H1 (cell line): ENCODE measurements around the gene MDM4. TPM values are rescaled to one million over a fixed set of nuclear protein-coding genes. Genes with fewer than 3 reads are reported as not detected.

Experiments used
- CTCF ChIA-PET: fragments of 300-600 bp; sonication (Branson Sonifier 250); formaldehyde crosslinking; loops from one replicate; lab custom pipeline; 2021; ENCODE audit not compliant: partially characterized antibody; lab: Charles Lee
- POLR2A ChIA-PET: fragments of 300-600 bp; sonication (Branson Sonifier 250); formaldehyde crosslinking; loops from one replicate; lab custom pipeline; 2021; ENCODE audit warnings: inconsistent platforms; ENCODE audit not compliant: partially characterized antibody; lab: Charles Lee
- DNase-seq, 2 experiments: peaks; one replicate each; pipeline versions ENCODE4 v3.0.0 to v3.0.0-alpha.2; 2010 to 2022; ENCODE audit warnings: low spot score in 2 of 2, low read depth in 1 of 2, mixed read lengths in 1 of 2
- FAIRE-seq: peaks from 2 replicates; lab custom pipeline; 2011; peaks lifted over from hg19 to GRCh38; lab: Jason Lieb, UNC
- H2AFZ ChIP-seq: 2 replicates; pipeline ENCODE4 v1.8.1; 2012; ENCODE audit warnings: low read length, inconsistent platforms
- H2AK5ac ChIP-seq: 2 replicates; pipeline ENCODE4 v1.6.1; 2013; ENCODE audit warnings: low read depth, low read length
- H2BK120ac ChIP-seq: replicated peaks from 2 replicates; pipeline ENCODE3; 2013; ENCODE audit warnings: low read depth, low read length, inconsistent platforms
- H2BK12ac ChIP-seq: 2 replicates; pipeline ENCODE4 v1.6.1; 2013; ENCODE audit warnings: low read depth, low read length
- H2BK15ac ChIP-seq: 2 replicates; pipeline ENCODE4 v1.6.1; 2013; ENCODE audit warnings: low read length
- H2BK20ac ChIP-seq: 2 replicates; pipeline ENCODE4 v1.6.1; 2013; ENCODE audit warnings: low read length
- H2BK5ac ChIP-seq: 2 replicates; pipeline ENCODE4 v1.6.1; 2013; ENCODE audit warnings: low read depth, low read length
- H3K14ac ChIP-seq: 2 replicates; pipeline ENCODE4 v1.6.1; 2013; ENCODE audit warnings: inconsistent platforms; ENCODE audit not compliant: insufficient read length
- H3K18ac ChIP-seq: 2 replicates; pipeline ENCODE4 v1.6.1; 2013; ENCODE audit warnings: low read length; ENCODE audit errors: extremely low read depth
- H3K23ac ChIP-seq: 2 replicates; pipeline ENCODE4 v1.6.1; 2013; ENCODE audit warnings: inconsistent platforms; ENCODE audit not compliant: insufficient read length
- H3K23me2 ChIP-seq: 2 replicates; pipeline ENCODE4 v1.6.1; 2013; ENCODE audit warnings: low read depth, low read length
- H3K27ac ChIP-seq: 2 replicates; pipeline ENCODE4 v1.6.1; 2011; ENCODE audit warnings: low read depth, low read length, inconsistent platforms
- H3K27me3 ChIP-seq, 4 experiments: replicated peaks in 1 of 4; 1 replicate in 1 of 4; 2 replicates in 3 of 4; pipeline versions ENCODE4 v1.6.1 to v1.8.1; 2011 to 2013; ENCODE audit warnings: low read length in 3 of 4, mild to moderate bottlenecking in 3 of 4, inconsistent platforms in 2 of 4, mixed read lengths in 2 of 4, moderate library complexity in 1 of 4; ENCODE audit not compliant: control insufficient read depth in 3 of 4, insufficient read depth in 3 of 4; ENCODE audit errors: extremely low read depth in 1 of 4
- H3K36me3 ChIP-seq, 4 experiments: 2 replicates each; pipeline versions ENCODE4 v1.6.1 to v1.8.1; 2011 to 2013; ENCODE audit warnings: mild to moderate bottlenecking in 4 of 4, low read length in 3 of 4, moderate library complexity in 2 of 4, control low read depth in 1 of 4, inconsistent platforms in 1 of 4; ENCODE audit not compliant: insufficient read depth in 4 of 4, control insufficient read depth in 2 of 4
- H3K4ac ChIP-seq: replicated peaks from 2 replicates; pipeline ENCODE3; 2013; ENCODE audit warnings: low read length, low read depth, mixed read lengths, inconsistent platforms; ENCODE audit not compliant: insufficient read length
- H3K4me1 ChIP-seq, 4 experiments: replicated peaks in 1 of 4; 1 replicate in 1 of 4; 2 replicates in 3 of 4; pipeline versions ENCODE4 v1.6.1 to v1.8.1; 2011 to 2013; ENCODE audit warnings: low read length in 3 of 4, inconsistent platforms in 2 of 4, mixed read lengths in 1 of 4; ENCODE audit not compliant: insufficient read depth in 4 of 4, control insufficient read depth in 3 of 4
- H3K4me2 ChIP-seq, 2 experiments: 2 replicates each; pipeline versions ENCODE4 v1.6.1 to v1.8.1; 2011 to 2013; ENCODE audit warnings: low read depth in 2 of 2, low read length in 2 of 2, control low read depth in 1 of 2, inconsistent platforms in 1 of 2, mild to moderate bottlenecking in 1 of 2; ENCODE audit not compliant: insufficient read depth in 1 of 2
- H3K4me3 ChIP-seq, 4 experiments: fragments of 200-600, 300-600 bp in 1 of 4; sonication (generic), shearing (Covaris generic), sonication (Bioruptor Twin) in 1 of 4; 2 replicates each; pipeline versions ENCODE4 v1.5.1 to v1.8.1; 2011 to 2016; ENCODE audit warnings: low read length in 4 of 4, low read depth in 3 of 4, control low read depth in 2 of 4, inconsistent platforms in 2 of 4, mild to moderate bottlenecking in 2 of 4, mixed read lengths in 1 of 4, moderate library complexity in 1 of 4; ENCODE audit not compliant: insufficient read depth in 2 of 4; ENCODE audit errors: extremely low read depth in 1 of 4
- H3K56ac ChIP-seq: replicated peaks from 2 replicates; pipeline ENCODE3; 2013; ENCODE audit warnings: low read depth, mild to moderate bottlenecking, mixed read lengths, low read length, inconsistent platforms; ENCODE audit not compliant: insufficient read length
- H3K79me1 ChIP-seq: 2 replicates; pipeline ENCODE4 v1.6.1; 2013; ENCODE audit warnings: low read depth, low read length, control low read depth
- H3K79me2 ChIP-seq, 2 experiments: 2 replicates each; pipeline versions ENCODE4 v1.6.1 to v1.8.1; 2012 to 2013; ENCODE audit warnings: low read length in 2 of 2, mild to moderate bottlenecking in 2 of 2, inconsistent platforms in 1 of 2; ENCODE audit not compliant: insufficient read depth in 2 of 2, control insufficient read depth in 1 of 2
- H3K9ac ChIP-seq, 4 experiments: replicated peaks in 1 of 4; 1 replicate in 1 of 4; 2 replicates in 3 of 4; pipeline versions ENCODE4 v1.6.1 to v1.8.1; 2011 to 2013; ENCODE audit warnings: low read depth in 3 of 4, low read length in 3 of 4, control low read depth in 2 of 4, mild to moderate bottlenecking in 2 of 4, moderate library complexity in 2 of 4, inconsistent platforms in 1 of 4; ENCODE audit errors: extremely low read depth in 1 of 4
- H3K9me3 ChIP-seq, 2 experiments: 2 replicates each; pipeline versions ENCODE4 v1.6.1 to v1.8.1; 2012 to 2013; ENCODE audit warnings: mild to moderate bottlenecking in 2 of 2, moderate library complexity in 2 of 2, control low read depth in 1 of 2, inconsistent platforms in 1 of 2, low read depth in 1 of 2, low read length in 1 of 2, mixed read lengths in 1 of 2; ENCODE audit not compliant: insufficient read depth in 2 of 2
- H4K20me1 ChIP-seq, 2 experiments: replicated peaks in 1 of 2; 2 replicates each; pipeline versions ENCODE3 to v1.8.1; 2011 to 2013; ENCODE audit warnings: inconsistent platforms in 2 of 2, low read length in 2 of 2, mild to moderate bottlenecking in 1 of 2; ENCODE audit not compliant: insufficient read depth in 2 of 2, control insufficient read depth in 1 of 2
- H4K5ac ChIP-seq: 2 replicates; pipeline ENCODE4 v1.6.1; 2013; ENCODE audit warnings: low read length, low read depth, mixed read lengths, inconsistent platforms; ENCODE audit not compliant: insufficient read length
- H4K8ac ChIP-seq: 2 replicates; pipeline ENCODE4 v1.8.0; 2013; ENCODE audit warnings: mild to moderate bottlenecking, moderate library complexity, low read length, inconsistent platforms; ENCODE audit not compliant: insufficient read depth; ENCODE audit errors: extremely low read depth
- H4K91ac ChIP-seq: replicated peaks from 2 replicates; pipeline ENCODE3; 2013; ENCODE audit warnings: low read length, mixed read lengths, inconsistent platforms; ENCODE audit not compliant: insufficient read length
- CBX5 ChIP-seq: fragments of 300-800, 300-1000 bp; sonication (generic); IDR thresholded peaks from 2 replicates; pipeline ENCODE4 v1.7.1; 2016; ENCODE audit warnings: antibody characterized with exemption, low read length, low read depth
- CTCF ChIP-seq, 3 experiments: IDR thresholded peaks; 1 replicate in 2 of 3; 2 replicates in 1 of 3; pipeline versions ENCODE4 v1.5.1 to v1.6.1; 2011; ENCODE audit warnings: low read length in 3 of 3, mild to moderate bottlenecking in 3 of 3, inconsistent platforms in 2 of 3, low read depth in 1 of 3, moderate library complexity in 1 of 3; ENCODE audit not compliant: insufficient read depth in 1 of 3; ENCODE audit errors: control extremely low read depth in 1 of 3
- E2F6 ChIP-seq: IDR thresholded peaks from 2 replicates; pipeline ENCODE4 v1.6.1; 2012; ENCODE audit warnings: inconsistent platforms
- GABPA ChIP-seq: IDR thresholded peaks from 2 replicates; pipeline ENCODE4 v1.6.1; 2011; ENCODE audit warnings: mild to moderate bottlenecking, low read length, moderate library complexity, borderline replicate concordance; ENCODE audit not compliant: insufficient read depth
- JUND ChIP-seq: IDR thresholded peaks from 2 replicates; pipeline ENCODE4 v1.6.1; 2011; ENCODE audit warnings: mild to moderate bottlenecking, improper control_type of control experiment, low read length
- KDM5A ChIP-seq: fragments of 200-600 bp; IDR thresholded peaks from 2 replicates; pipeline ENCODE4 v1.7.1; 2012; ENCODE audit warnings: mild to moderate bottlenecking, low read length, inconsistent platforms, mixed read lengths
- MAFK ChIP-seq: IDR thresholded peaks from 2 replicates; pipeline ENCODE4 v1.6.1; 2012; ENCODE audit warnings: low read depth, mild to moderate bottlenecking, improper control_type of control experiment, low read length
- NANOG ChIP-seq: IDR thresholded peaks from 2 replicates; pipeline ENCODE4 v1.6.1; 2011; ENCODE audit warnings: low read length, low read depth, mild to moderate bottlenecking, inconsistent platforms; ENCODE audit not compliant: insufficient read depth, poor library complexity, severe bottlenecking
- NRF1 ChIP-seq: IDR thresholded peaks from 2 replicates; pipeline ENCODE4 v1.6.1; 2011; ENCODE audit warnings: mild to moderate bottlenecking, low read depth, low read length, improper control_type of control experiment
- YY1 ChIP-seq: IDR thresholded peaks from 2 replicates; pipeline ENCODE4 v1.6.1; 2011; ENCODE audit warnings: low read depth, mild to moderate bottlenecking, low read length
- WGBS, 2 experiments: shearing (Covaris generic) in 1 of 2; methylation state at CpG; one replicate each; pipeline versions ENCODE4 v1.1.6 to v1.1.7; 2013 to 2015; ENCODE audit warnings: low lambda C conversion rate in 2 of 2, mixed read lengths in 2 of 2, inconsistent platforms in 1 of 2, low coverage in 1 of 2, missing lambda C conversion rate in 1 of 2; ENCODE audit not compliant: insufficient replicate concordance in 2 of 2, insufficient coverage in 1 of 2, insufficient read length in 1 of 2; ENCODE audit errors: extremely low coverage in 1 of 2, missing lambda C conversion rate in 1 of 2; 5-methylcytosine and 5-hydroxymethylcytosine counted together
- polyA plus RNA-seq, 7 experiments: library from polyadenylated mRNA; depleted of rRNA in 3 of 7; stranded (reverse) in 5 of 7; unstranded in 2 of 7; fragments of >200 nt in 5 of 7; fragments of 200-250 nt in 2 of 7; gene quantifications; 1 replicate in 5 of 7; 2 replicates in 1 of 7; 4 replicates in 1 of 7; pipeline versions ENCODE4 v1.2.1 to v1.2.3, GENCODE V29; 2011 to 2013; ENCODE audit warnings: missing spikeins in 2 of 7, mixed read lengths in 2 of 7
- total RNA-seq: library from RNA; stranded (reverse); fragmentation: NEBNext Ultra II Directional; extraction: Animal tissue kit (Norgen Biotek cat#: 25700); gene quantifications from 2 replicates; pipeline ENCODE4 v1.2.1, GENCODE V29; 2021

Gene MDM4
- total and polyA plus RNA-seq, 2 of the 8 experiments (the other 6 are each of a cell fraction or from before 2014, with no cell fraction given), result 10.8 to 84.9 TPM

- CTCF ChIA-PET, result interaction anchor here (0.9 to 28.0 kb wide), 7 partner anchors 9 to 237 kb away, joined by 3 to 397 read pairs (median 3); no protein-coding TSS in a partner anchor
Observed at GRCh38 chr1:204571631-204572030, 55.4 kb downstream of the MDM4 start.

More at GRCh38 chr1:204571631-204572030, 55.4 kb downstream of the MDM4 start:
- Histone ChIP-seq H3K9me3 (no peaks in the 10 kb centered on the region), H2BK20ac (no peak overlapping the region), H3K27ac (no peak overlapping the region), H3K56ac (no peak overlapping the region), H3K27me3 (peaks cover 0 to 10% (median 3%) of the 10 kb centered on the region in 4 experiments; a peak in 4 of 7 replicates), H3K14ac (no peak overlapping the region), H3K4me2 (no peak overlapping the region), H3K4me3 (no peak overlapping the region), H2BK5ac (no peak overlapping the region), H2BK12ac (no peak overlapping the region), H3K36me3 (no peaks in the 10 kb centered on the region; a peak in 1 of 8 replicates), H3K9ac (no peak overlapping the region), H2AFZ (no peak overlapping the region), H3K4ac (no peak overlapping the region), H3K79me1 (no peaks in the 10 kb centered on the region), H4K20me1 (peaks cover 0 to 4% of the 10 kb centered on the region in 2 experiments), H4K8ac (no peak overlapping the region), H3K23ac (no peak overlapping the region), H4K91ac (no peak overlapping the region), H3K79me2 (no peaks in the 10 kb centered on the region), H2AK5ac (no peak overlapping the region), H2BK15ac (no peak overlapping the region), H4K5ac (no peak overlapping the region), H2BK120ac (no peak overlapping the region), H3K4me1 (peaks cover 19 to 42% (median 39%) of the 10 kb centered on the region in 4 experiments), H3K18ac (no peak overlapping the region), H3K23me2 (no peaks in the 10 kb centered on the region)
- POLR2A ChIA-PET, result no interaction called here
- WGBS, 2 experiments, result 52% methylated on average over 4 of the region's 4 CpGs; no CpG with 5 or more reads in 1 of the 2 experiments
- DNase-seq (no peak), FAIRE-seq (no peak)
- no peak for TF ChIP-seq YY1
- TF ChIP-seq KDM5A, result no peak
- no peak for TF ChIP-seq JUND
- TF ChIP-seq MAFK, result no peak
- no peak for TF ChIP-seq GABPA
- TF ChIP-seq E2F6, result no peak
- TF ChIP-seq CTCF (IDR thresholded peaks at IDR 0.05; ENCODE audit: control extremely low read depth in 1 of 3, insufficient read depth in 1 of 3, low read depth in 1 of 3, low read length in 3 of 3), result no peak
- TF ChIP-seq NANOG, result no peak
- no peak for TF ChIP-seq NRF1
- no peak for TF ChIP-seq CBX5
